LNCaP clone FGC (cell line): ENCODE data around the gene LRIF1.

Experiments used
- DNase-seq: peaks from one replicate; pipeline ENCODE4 v3.0.0-alpha.2; 2011; ENCODE audit warnings: low read depth
- H3K4me3 ChIP-seq: 2 replicates; pipeline ENCODE4 v1.5.1; 2011; ENCODE audit warnings: mild to moderate bottlenecking, low read depth, low read length, control low read depth
- CTCF ChIP-seq: IDR thresholded peaks from 2 replicates; pipeline ENCODE4 v1.5.1; 2012; ENCODE audit warnings: mild to moderate bottlenecking; ENCODE audit not compliant: control insufficient read depth, insufficient read depth; ENCODE audit errors: extremely low read depth

Gene LRIF1

GRCh38 chr1:110962892-110963690, 631 bp downstream of the LRIF1 start:
- peak overlapping the region; percentile 85 for H3K4me3 ChIP-seq
- peak; percentile 11; the same call in 1 of the 2 replicates for TF ChIP-seq CTCF
- peak; percentile 33 for DNase-seq

GRCh38 chr1:110961902-110962301, 1.8 kb downstream of the LRIF1 start:
- H3K4me3 ChIP-seq = no peak overlapping the region
- DNase-seq = no peak
- no peak for TF ChIP-seq CTCF

- no peak for DNase-seq
- no peak overlapping the region for H3K4me3 ChIP-seq
- no peak for TF ChIP-seq CTCF
These were observed 2.8 kb downstream of the LRIF1 start for GRCh38 chr1:110960777-110961420.

- H3K4me3 ChIP-seq = no peak overlapping the region
- TF ChIP-seq CTCF = no peak
- no peak for DNase-seq
These were observed 5.9 kb downstream of the LRIF1 start for GRCh38 chr1:110957798-110958197.

- DNase-seq = no peak
These were observed 7.1 kb downstream of the LRIF1 start for GRCh38 chr1:110956586-110956985.

GRCh38 chr1:110953031-110953430, 10.7 kb downstream of the LRIF1 start:
- no peak for DNase-seq
- no peak for TF ChIP-seq CTCF

More at GRCh38 chr1:110956586-110956985, 7.1 kb downstream of the LRIF1 start:
- H3K4me3 ChIP-seq = no peak overlapping the region
- no peak for TF ChIP-seq CTCF

GRCh38 chr1:110952031-110952430, 11.7 kb downstream of the LRIF1 start:
- TF ChIP-seq CTCF = no peak
- no peak for DNase-seq
- no peak overlapping the region for H3K4me3 ChIP-seq

More at GRCh38 chr1:110953031-110953430, 10.7 kb downstream of the LRIF1 start:
- no peak overlapping the region for H3K4me3 ChIP-seq
